ENCODE results near the gene LRFN2.
A peak's percentile ranks its signal among the peaks of the same experiment; 100 is the strongest.

Gene LRFN2

DNA sequence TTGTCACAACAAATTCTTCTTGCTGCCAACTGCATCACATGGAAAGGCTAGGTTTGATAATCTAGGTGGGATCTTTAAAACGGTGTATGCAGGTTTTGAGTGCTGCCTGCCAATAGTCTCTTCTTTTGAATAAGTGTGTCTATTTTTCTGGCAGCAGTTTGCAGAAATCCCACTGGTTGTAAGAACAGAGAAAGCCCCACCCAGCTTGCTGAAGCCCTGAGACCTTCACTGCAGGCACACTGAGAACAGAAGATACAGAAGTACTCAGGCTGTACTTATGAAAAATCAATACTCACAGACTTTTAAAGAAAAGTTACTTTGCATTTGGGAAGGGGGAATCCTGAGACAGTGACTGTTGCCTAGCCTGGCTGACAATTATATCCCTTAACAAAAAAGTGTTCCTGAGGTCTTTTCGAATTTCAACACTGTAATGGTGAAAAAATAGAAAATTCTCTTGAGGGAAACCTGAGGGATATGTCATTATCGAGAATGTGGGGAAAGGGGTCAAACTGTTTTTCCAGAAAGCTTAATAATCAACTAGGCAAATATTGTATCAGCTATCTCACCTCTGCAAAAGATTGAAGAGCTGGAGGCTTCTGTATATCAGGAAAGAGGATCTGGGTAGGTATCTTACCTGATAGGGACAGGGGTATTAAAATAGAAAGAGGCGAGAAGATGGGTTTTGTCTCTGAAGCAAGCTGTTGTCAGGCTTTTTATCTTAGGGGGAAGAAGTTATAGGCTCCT, 199.9 kb downstream of the LRFN2 start:
- no peak for DNase-seq (ENCODE audit: low spot score)
- TF ChIP-seq CTCF (IDR thresholded peaks at IDR 0.05; ENCODE audit: extremely low read depth, missing control alignments): no peak

GRCh38 chr6:40386200-40386599, 201.0 kb downstream of the LRFN2 start:
- peak; percentile 2 for DNase-seq (ENCODE audit: low spot score)
- no peak for TF ChIP-seq CTCF (IDR thresholded peaks at IDR 0.05; ENCODE audit: extremely low read depth, missing control alignments)

- DNase-seq (ENCODE audit: low spot score): peak; percentile 1
Measured at GRCh38 chr6:40383348-40384115, 203.6 kb downstream of the LRFN2 start.

GRCh38 chr6:40380271-40380670, 206.9 kb downstream of the LRFN2 start:
- TF ChIP-seq CTCF (IDR thresholded peaks at IDR 0.05; ENCODE audit: extremely low read depth, missing control alignments): no peak
- no peak for DNase-seq (ENCODE audit: low spot score)

More at GRCh38 chr6:40383348-40384115, 203.6 kb downstream of the LRFN2 start:
- TF ChIP-seq CTCF (IDR thresholded peaks at IDR 0.05; ENCODE audit: extremely low read depth, missing control alignments): no peak

- no peak for DNase-seq (ENCODE audit: low spot score)
- TF ChIP-seq CTCF (IDR thresholded peaks at IDR 0.05; ENCODE audit: extremely low read depth, missing control alignments): no peak
Measured at GRCh38 chr6:40379811-40380210, 207.4 kb downstream of the LRFN2 start.

- no peak for TF ChIP-seq CTCF (IDR thresholded peaks at IDR 0.05; ENCODE audit: extremely low read depth, missing control alignments)
- DNase-seq (ENCODE audit: low spot score): no peak
Measured at GRCh38 chr6:40378725-40379074, 208.5 kb downstream of the LRFN2 start.

- TF ChIP-seq CTCF (IDR thresholded peaks at IDR 0.05; ENCODE audit: extremely low read depth, missing control alignments): no peak
- DNase-seq (ENCODE audit: low spot score): no peak
Measured at GRCh38 chr6:40378071-40378724, 209.0 kb downstream of the LRFN2 start.

All from GM20000 (cell line).